Tibial nerve (tissue), 3 donors: ENCODE measurements around the gene SPINT1.

Source experiments
- CTCF ChIP-seq, 5 experiments: fragments of 200-600 bp in 3 of 5; fragments of 450-650 bp in 2 of 5; sonication (generic) in 3 of 5; IDR thresholded peaks; one replicate each; pipeline ENCODE4 v1.5.1; 2016 to 2019; ENCODE audit warnings: antibody characterized with exemption in 5 of 5, mild to moderate bottlenecking in 3 of 5, moderate library complexity in 2 of 5
- POLR2A ChIP-seq, 2 donors: fragments of 450-650 bp; IDR thresholded peaks; one replicate each; pipeline ENCODE4 v1.6.1; 2017; ENCODE audit warnings: antibody characterized with exemption in 2 of 2, mild to moderate bottlenecking in 2 of 2, moderate library complexity in 2 of 2

GRCh38 chr15:40844696-40845030 is 815 bp downstream of the SPINT1 start:
- no peak for TF ChIP-seq POLR2A (IDR thresholded peaks at IDR 0.05)
- no peak for TF ChIP-seq CTCF (IDR thresholded peaks at IDR 0.05)
